KBM-7 (cell line): ENCODE results near the gene RGS12.

Experiments used
- DNase-seq: peaks from one replicate; pipeline ENCODE4 v3.0.0-alpha.2; 2015
- in situ Hi-C: fragments of 300-500 bp; cut with MboI; formaldehyde crosslinking; loops from 2 replicates; pipeline ENCODE4 v1.14.3; 2020; ENCODE audit warnings: low sequenced_read_pairs, low pct_unique_long_range_greater_than_20kb, mixed read lengths

The RGS12 gene

DNA sequence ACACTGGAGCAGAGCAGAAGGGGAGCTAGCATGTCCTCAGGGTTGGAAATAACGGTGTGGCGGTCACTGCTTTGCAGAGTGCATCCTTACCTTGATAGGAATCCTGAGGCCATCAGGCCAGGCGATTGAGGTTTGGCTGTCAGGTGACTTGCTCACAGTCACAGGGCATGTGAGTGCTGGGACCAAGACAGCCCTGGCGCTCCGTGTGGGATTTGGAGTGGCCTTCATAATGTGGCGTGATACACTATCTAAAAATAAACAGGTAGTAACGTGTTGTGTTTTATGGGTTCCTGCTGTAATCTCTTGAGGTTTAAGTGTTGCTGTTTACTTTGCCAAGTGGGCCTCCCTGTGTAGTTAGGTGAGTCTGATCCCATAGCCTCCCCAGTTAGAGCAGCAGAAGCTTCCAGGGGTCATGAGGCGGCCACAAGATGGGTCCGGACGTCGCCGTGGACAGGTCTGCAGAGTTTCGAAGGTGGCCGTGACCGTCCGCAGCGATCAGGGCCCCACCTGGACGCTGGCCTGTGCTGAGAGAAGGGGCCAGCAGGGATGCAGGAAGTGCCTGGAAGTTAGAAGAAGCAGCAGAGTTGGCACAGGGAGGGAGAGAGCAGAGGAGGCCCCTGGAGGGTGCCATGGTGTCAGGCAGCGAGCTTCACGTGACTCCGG lies 27.7 kb downstream of the RGS12 start:
- no peak for DNase-seq
- in situ Hi-C loops, result no loop called here

DNA sequence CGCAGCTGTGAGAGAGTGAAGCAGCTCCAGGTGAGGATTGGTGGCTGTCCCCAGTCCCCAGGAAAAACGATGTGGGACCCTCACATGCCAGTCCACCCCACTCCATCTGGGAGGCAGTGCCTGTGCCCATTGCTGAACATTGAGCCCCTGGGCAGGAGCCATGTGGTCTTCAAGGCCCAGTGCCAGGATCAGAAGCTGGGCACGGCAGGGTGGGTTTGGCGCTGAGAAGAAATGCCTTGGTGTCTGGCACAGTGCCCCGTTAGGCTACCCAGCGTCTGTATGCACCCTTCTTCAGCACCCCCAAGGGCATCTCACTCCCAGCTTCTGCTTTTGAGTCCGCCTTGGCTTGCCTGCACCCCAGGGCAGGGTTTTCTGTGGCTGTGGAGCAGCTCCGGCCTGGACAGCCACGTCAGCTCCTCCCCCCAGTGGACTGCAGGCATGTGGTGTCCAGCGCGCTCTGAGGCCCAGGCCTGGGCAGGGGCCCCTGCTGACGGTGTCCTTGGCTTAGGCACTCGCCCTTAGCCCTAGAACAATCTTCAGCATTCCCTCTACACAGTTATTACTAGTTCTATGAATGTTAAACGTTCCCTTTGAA lies 28.6 kb downstream of the RGS12 start:
- in situ Hi-C loops, result no loop called here
- no peak for DNase-seq

DNA sequence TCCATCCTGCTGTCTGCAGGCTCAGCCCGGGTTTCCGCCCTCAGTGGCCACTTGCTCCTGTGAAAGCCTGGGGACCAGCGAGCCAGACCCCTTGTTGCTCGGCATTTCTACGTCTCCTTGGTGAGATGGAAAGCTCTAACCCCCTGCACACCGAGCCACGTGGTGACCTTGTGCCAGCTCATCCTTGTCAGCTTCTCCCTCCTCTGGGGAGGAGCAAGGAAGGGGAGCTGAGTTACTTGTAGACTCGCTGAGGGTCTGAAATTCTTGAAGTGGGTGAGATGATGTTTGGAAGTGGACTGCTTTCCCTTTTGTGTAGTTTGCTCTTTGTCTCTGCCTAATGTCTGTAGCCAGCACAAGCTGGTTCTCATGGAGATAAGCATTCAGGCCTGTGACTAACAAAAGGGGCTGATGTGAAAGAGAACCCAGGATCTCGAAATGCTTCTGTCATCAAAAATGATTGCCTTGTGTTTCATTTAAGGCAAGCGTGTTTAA lies 29.3 kb downstream of the RGS12 start:
- no peak for DNase-seq
- in situ Hi-C loops, result no loop called here

DNA sequence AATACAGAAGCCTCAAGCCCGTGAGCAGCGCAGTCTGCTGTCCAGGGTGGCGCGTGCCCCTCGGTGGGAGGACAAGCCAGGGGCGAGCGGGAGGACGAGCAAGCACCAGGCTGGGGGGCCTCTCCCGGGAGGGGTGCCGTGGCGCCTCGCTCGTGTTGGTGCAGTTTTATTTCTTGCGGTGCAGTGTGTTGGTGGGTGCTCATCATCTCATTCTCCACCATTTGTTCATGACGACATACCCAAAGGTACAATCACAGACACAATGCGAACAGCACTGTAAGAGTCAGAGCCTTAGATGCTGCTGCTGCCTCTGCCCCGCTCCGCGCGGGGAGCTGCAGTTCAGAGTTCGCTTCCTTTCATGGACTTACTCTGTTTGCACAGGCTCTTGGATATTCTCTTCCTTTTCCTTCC lies 30.3 kb downstream of the RGS12 start:
- in situ Hi-C loops, result no loop called here
- DNase-seq, result no peak

DNA sequence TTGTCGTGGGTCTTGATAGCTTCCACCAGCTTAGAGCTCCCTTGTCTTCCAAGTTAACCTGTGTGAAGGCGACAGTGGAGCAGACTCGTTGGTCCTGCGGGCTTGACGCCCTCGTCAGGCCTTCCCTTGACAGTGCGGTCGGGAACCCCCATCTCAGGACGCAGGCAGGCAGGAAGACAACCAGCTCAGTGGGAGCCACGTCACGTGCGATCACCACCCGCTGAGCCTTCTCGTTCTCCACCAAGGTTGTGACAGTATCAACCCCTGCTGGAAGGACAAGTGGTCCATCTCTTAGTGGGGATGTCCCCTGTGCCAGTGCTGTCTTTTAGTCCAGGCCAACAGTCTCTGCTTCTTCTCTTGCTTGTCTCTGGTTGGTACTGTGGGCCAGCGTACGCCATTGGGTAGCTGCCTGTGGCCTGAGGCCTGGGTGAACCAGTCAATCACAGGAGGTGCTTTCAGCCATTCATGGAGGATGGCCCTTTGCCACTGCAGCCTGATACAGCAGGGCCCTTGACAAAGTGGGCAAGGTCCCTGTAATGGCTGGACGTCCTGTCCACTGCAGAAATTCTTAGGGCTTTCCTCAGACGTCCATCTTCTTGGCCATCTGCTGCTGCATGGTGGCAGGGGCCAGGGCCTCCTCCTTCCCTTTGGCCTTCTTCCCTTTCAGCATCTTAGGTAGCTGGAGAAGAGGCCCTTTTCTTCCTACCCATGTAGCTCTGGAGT lies 31.4 kb downstream of the RGS12 start:
- in situ Hi-C loops, result no loop called here
- no peak for DNase-seq

DNA sequence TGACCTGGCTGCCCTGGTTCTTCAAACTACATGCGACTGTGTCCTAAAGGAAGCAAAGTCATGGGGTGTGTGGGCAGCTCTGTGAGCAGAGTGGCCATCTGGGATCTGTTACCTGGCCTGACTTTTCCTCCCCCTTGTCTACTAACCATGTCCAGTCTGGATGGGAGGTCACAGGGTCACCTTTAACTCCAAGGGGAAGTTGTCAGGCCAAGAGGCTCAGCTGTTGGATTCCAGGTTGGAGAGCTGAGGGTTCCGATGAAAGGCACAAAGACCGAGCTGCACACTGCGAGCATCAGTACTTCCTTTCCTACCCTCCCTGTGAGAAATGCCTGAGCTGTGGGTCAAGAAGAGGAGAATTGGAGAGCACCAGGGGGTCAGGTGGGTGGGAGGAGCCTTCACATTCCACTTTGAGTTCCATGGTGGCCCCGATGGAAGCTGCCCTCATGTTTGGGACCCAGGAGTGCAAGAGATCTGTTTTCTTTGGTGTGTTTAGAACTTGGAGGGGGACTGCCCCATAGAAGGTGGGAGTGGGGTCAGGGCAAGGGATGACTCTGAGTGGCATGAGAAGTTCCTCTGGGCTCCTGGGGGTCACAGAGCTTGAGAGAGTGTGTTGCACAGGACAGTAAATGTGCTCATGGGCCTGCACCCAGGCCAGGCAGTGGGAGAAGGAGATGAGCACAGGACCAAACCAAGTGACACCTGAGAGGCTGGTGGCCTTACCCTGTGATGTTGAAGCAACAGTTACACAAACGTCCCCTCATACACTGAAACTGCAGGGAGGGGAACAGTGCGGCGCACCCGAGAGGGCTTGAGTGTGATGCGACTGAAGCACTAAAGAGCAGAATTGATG lies 36.2 kb downstream of the RGS12 start:
- in situ Hi-C loops, result no loop called here
- no peak for DNase-seq

DNA sequence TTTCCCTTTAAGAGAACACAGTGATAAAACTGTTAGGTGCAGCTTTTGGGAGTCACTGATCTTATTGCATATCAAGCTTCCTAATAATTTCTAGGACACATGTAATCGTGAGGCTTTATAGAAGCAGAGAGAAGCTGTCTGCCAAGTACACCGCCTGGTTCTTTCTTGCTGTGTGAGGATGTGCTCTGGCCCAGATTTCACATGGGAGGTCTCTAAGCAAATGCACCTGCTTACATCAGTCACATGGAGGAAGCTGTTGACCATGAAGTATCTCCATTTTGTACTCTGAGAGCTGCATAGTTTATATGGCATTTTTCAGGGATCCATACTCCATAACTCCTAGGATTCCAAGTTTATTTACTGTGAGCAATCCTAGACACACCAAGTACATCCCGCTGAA lies 37.1 kb downstream of the RGS12 start:
- in situ Hi-C loops, result no loop called here
- DNase-seq, result no peak

DNA sequence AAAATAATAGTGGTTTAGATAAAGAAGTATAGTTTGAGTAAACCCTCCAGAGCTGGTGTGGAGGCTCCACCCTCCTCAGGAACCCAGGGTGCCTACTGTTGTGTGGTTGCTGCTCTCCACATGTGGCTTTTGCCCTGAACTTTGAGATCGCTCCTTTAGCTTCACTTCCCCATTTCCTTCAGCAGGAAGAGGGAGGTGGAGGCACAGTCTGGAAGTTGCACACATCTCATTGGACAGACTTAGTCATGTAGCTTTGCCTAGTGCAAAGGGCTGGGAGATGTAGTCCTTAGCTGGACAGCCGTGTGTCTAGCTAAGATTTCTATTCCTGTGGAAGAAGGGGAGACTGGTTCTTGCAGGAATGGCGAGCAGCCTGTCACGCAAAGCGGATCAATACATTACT lies 37.9 kb downstream of the RGS12 start:
- peak; percentile 82 for DNase-seq
- in situ Hi-C loops, result no loop called here

DNA sequence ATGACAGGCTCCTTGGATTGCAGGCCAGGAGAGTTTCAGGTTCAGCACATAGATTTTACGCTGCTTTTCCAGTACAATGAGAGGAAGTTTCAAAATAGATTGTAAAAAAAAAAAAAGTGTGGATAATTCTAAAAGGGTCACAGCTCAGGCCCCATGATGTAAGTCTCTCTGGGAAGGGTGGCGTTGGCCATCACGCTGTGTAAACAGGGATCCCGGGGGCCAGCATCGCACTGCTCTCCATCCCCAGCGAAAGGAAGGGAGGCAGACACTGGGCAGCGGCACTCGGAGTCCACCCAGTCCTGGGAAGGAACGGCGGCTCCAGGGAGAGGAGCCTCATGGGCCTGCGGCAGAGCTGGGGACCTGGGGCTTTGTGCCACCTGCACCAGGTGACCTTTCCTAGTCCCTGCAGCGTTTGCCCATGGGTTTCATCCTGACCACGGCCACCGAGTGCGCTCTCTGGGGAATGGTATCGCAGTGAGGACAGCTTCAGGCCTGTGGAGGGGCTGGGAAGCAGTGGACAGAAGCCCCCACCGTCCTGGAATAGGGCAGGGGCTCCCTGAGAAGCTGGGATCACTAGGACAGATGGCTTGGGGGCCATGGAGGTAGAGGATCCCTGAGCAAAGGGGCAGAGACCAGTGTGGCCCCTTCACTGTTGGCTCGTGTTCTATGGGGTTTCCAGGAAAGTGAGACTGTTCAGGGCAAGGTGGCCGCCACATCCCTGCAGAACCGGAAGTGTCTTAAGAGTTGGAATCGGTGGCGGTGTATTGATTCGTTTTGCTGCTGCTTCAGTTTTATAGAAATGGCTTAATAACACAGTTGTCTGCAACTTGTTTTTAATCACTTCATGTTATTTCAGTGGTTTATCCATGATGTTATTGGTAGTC lies 38.9 kb downstream of the RGS12 start:
- DNase-seq, result peak; percentile 20
- in situ Hi-C loops, result no loop called here

DNA sequence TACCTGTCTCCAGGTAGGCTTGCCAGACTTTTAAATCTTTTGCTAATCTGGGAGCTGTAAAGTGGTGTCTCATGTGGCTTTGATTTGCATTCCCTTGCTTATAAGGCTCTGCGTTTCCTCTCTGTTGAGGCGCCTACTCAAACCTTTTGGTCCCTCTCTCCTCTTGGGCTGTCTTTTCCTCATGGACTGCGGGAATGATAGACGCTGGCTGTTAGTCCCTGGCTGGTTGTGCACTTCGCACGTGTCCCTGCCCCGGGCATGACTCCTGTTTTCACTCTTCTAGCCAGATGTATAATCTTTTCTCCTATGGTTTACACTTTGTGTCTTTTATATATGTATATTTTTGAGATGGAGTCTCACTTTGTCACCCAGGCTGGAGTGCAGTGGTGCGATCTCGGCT lies 39.7 kb downstream of the RGS12 start:
- DNase-seq, result no peak
- in situ Hi-C loops, result no loop called here

DNA sequence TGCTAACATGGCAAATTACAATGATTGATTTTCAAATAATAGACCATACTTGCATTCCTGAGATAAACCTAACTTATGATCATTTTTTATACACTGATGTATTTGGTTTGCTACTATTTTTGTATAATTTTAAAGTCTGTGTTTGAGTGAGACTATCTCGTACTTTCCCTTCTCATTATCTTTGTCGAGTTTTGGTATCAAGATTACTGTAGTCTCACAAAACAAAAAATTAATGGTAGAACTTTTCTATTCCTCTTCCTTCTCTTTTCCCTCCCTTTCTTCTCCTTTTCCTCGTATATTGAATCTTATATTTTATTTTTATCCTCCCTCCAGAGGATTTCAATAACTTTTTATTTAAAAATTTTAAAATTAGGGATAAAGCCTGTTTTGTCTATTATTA lies 41.5 kb downstream of the RGS12 start:
- no peak for DNase-seq
- in situ Hi-C loops, result no loop called here

DNA sequence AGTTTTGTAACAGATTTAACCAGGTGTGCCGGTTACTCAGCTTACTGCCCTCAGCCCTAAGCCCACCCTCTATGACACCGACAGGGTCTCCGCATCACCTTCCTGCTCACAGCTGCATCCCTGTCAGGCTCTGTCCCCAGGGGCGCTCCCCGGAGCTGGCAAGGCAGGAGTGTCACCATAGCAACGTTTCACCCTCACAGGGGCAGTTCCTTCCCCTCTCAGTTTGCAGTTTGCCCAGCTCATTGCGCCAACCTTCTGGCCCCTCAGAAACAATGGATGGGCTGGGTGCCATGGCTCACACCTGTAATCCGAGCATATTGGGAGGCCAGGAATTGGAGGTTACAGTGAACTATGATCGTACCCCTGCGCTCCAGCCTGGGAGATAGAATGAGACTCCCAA lies 42.6 kb downstream of the RGS12 start:
- in situ Hi-C loops, result no loop called here
- DNase-seq, result no peak

DNA sequence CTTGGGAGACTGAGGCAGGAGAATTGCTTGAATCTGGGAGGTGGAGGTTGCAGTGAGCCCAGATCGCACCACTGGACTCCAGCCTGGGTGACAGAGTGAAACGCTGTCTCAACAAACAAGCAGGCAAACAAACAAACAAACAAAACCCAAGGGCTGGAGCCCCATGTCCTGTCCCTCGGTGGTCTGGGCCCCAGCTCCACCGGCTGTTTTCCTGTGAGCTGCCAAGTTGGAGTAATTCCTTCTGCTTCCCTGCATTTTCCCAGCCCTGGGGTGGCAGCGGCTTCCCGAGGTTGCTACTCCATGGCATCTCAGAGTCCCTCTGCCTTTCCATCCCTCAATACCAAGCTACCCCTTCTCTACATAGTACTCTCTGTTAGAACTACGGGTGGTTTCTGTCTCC lies 43.2 kb downstream of the RGS12 start:
- in situ Hi-C loops, result no loop called here
- no peak for DNase-seq

DNA sequence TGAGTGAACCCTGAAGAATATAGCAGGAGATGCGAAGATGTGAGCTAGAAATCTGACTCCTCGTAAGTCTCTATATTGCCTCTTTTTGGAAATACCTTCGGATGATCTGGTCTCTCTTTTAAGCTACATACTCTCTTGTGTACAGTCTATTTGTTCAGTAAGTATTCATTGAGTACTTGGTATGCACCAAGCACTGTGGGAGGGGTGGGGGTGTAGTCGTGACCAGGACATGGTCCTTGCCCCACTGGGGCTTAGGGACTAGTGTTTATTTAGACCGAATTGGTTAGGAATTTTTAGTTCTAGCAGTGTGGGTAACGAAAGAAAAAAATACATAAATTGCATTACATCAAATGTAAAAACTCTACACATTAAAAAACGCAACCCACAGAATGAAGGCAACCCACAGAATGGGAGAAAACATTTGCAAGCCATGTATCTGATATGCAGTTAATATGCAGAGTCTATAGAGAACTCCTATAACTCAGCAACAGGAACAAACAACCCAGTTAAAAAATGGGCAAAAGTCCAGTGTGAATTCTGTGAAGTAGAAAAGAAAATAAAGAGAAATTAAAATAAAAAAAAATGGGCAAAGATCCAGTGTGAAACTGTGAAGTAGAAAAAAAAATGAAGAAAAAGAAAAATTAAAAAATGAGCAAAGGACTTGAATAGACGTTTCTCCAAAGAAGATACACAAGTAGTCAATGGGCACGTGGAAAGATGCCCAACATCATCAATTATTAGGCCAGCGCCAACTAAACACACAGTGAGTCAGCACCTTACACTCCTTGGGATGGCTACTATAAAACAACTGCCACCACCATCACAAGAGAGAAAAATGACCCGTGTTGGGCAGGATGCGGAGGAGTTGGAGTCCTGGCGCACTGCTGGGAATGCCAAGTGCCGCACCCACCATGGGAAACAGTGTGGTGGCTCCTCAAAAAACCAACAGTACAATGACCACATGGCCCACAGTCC lies 43.8 kb downstream of the RGS12 start:
- in situ Hi-C loops, result no loop called here

DNA sequence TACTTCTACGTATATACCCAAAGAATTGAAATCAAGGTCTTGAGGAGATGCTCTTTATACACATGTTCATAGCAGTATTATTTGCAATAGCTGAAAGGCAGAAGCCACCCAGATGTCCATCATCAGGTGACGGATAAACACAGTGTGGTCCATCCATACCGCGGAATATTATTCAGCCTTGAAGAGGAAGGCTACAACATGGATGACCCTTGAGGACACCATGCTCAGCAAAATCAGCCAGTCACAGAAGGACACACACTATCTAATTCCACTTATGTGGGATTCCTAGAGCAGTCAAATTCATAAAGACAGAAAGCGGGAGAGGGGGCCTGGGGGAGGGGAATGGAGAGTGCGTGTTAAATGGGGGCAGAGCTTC lies 44.5 kb downstream of the RGS12 start:
- DNase-seq, result no peak
- in situ Hi-C loops, result no loop called here

More for the DNA sequence above, 43.8 kb downstream of the RGS12 start:
- no peak for DNase-seq

DNA sequence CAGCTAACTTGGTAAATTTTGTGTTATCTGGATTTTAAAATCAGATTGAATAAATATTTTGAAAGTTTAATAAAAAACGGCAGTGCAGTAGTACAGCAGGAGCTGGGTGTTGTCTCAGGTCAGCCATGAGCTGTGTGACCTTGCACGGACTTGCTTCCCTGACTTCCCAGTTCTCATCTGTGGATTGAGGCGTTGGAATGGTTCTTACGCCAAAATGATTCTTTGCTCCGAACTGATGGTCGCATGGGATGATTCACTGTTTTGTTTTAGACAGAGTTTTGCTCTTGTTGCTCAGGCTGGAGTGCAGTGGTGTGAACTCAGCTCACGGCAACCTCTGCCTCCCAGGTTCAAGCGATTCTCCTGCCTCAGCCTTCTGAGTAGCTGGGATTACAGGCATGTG lies 45.0 kb downstream of the RGS12 start:
- DNase-seq, result no peak
- in situ Hi-C loops, result no loop called here

DNA sequence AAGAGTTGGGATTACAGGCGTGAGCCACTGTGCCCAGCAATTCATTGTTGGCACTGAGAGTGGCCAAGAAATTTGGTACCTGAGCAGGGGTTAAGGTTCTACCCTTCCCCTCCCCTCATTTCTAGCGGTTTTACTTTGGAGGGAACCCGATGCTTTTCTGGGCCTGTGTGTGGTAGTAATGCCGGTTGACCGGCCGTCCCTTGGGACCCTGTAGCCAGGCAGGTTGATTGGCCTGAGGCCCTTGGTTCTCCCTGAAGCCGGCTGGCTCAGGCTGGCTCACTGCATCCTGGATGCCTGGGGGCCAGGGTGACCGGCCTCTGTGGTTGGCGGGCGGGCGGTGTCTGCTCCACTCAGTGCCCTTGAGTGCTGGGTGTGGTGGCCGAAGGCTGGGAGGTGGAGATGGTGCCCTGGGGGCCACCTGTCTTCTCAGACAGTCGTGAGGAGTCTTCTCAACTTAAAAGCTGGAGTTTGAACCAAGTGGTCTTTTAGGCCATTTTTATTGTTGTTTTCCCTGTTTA lies 45.6 kb downstream of the RGS12 start:
- no peak for DNase-seq
- in situ Hi-C loops, result no loop called here
